ENCODE data around the gene TBC1D23. TPM values are rescaled to one million over a fixed set of nuclear protein-coding genes. Genes with fewer than 3 reads are reported as not detected.
A peak's percentile ranks its signal among the peaks of the same experiment; 100 is the strongest.
"Not testable (repeated sequence)": the region's sequence is repeated elsewhere in the genome, so short reads cannot be mapped to it uniquely, and the experiment has no call there.

The TBC1D23 gene
- total RNA-seq (2014; rRNA removed; shearing (Covaris generic)), result 33.0 and 33.1 TPM in 2 replicates
- 13.1 and 20.3 TPM in 2 replicates for polyA plus RNA-seq (2015; cell fraction: cytosol; rRNA removed)
- 26.0 and 28.1 TPM in 2 replicates for polyA plus RNA-seq (2015; cell fraction: nucleus; rRNA removed)

GRCh38 chr3:100260685-100261484, at the start of gene TBC1D23:
TSS of gene TBC1D23 (plus strand) at chr3:100260992. CDS start at chr3:100261019, 27 bp downstream.
- DNase-seq (ENCODE audit: low read depth, low spot score), result peak; percentile 100
- in situ Hi-C loops (cut with HindIII; ENCODE audit: low pct_unique_long_range_greater_than_20kb, low sequenced_read_pairs), result no loop called here

- in situ Hi-C loops (cut with HindIII; ENCODE audit: low pct_unique_long_range_greater_than_20kb, low sequenced_read_pairs), result no loop called here
- DNase-seq (ENCODE audit: low read depth, low spot score), result no peak
Observed at GRCh38 chr3:100213891-100214573, 46.8 kb upstream of the TBC1D23 start.

- no peak for DNase-seq (ENCODE audit: low read depth, low spot score)
- in situ Hi-C loops (cut with HindIII; ENCODE audit: low pct_unique_long_range_greater_than_20kb, low sequenced_read_pairs), result no loop called here
Observed at GRCh38 chr3:100214574-100214964, 46.2 kb upstream of the TBC1D23 start.

- in situ Hi-C loops (cut with HindIII; ENCODE audit: low pct_unique_long_range_greater_than_20kb, low sequenced_read_pairs), result no loop called here
- peak; percentile 23 for DNase-seq (ENCODE audit: low read depth, low spot score)
Observed at GRCh38 chr3:100216713-100217112, 44.1 kb upstream of the TBC1D23 start.

- DNase-seq (ENCODE audit: low read depth, low spot score), result no peak
- in situ Hi-C loops (cut with HindIII; ENCODE audit: low pct_unique_long_range_greater_than_20kb, low sequenced_read_pairs), result no loop called here
Observed at GRCh38 chr3:100221159-100221558, 39.6 kb upstream of the TBC1D23 start.

- in situ Hi-C loops (cut with HindIII; ENCODE audit: low pct_unique_long_range_greater_than_20kb, low sequenced_read_pairs), result no loop called here
- no peak for DNase-seq (ENCODE audit: low read depth, low spot score)
Observed at GRCh38 chr3:100225193-100225592, 35.6 kb upstream of the TBC1D23 start.

- in situ Hi-C loops (cut with HindIII; ENCODE audit: low pct_unique_long_range_greater_than_20kb, low sequenced_read_pairs), result no loop called here
- no peak for DNase-seq (ENCODE audit: low read depth, low spot score)
Observed at GRCh38 chr3:100225883-100226282, 34.9 kb upstream of the TBC1D23 start.

- in situ Hi-C loops (cut with HindIII; ENCODE audit: low pct_unique_long_range_greater_than_20kb, low sequenced_read_pairs), result no loop called here
- DNase-seq (ENCODE audit: low read depth, low spot score), result peak; percentile 39
Observed at GRCh38 chr3:100226712-100227429, 33.9 kb upstream of the TBC1D23 start.

- DNase-seq (ENCODE audit: low read depth, low spot score), result no peak
- in situ Hi-C loops (cut with HindIII; ENCODE audit: low pct_unique_long_range_greater_than_20kb, low sequenced_read_pairs), result no loop called here
Observed at GRCh38 chr3:100227511-100227921, 33.3 kb upstream of the TBC1D23 start.

GRCh38 chr3:100228247-100228646, 32.5 kb upstream of the TBC1D23 start:
- in situ Hi-C loops (cut with HindIII; ENCODE audit: low pct_unique_long_range_greater_than_20kb, low sequenced_read_pairs), result no loop called here

GRCh38 chr3:100229188-100229587, 31.6 kb upstream of the TBC1D23 start:
- DNase-seq (ENCODE audit: low read depth, low spot score); in situ Hi-C loops (cut with HindIII; ENCODE audit: low pct_unique_long_range_greater_than_20kb, low sequenced_read_pairs): not testable (repeated sequence)

More at GRCh38 chr3:100228247-100228646, 32.5 kb upstream of the TBC1D23 start:
- DNase-seq (ENCODE audit: low read depth, low spot score), result no peak

- in situ Hi-C loops (cut with HindIII; ENCODE audit: low pct_unique_long_range_greater_than_20kb, low sequenced_read_pairs), result no loop called here
- DNase-seq (ENCODE audit: low read depth, low spot score), result no peak
Observed at GRCh38 chr3:100230710-100231109, 30.1 kb upstream of the TBC1D23 start.

GRCh38 chr3:100231668-100232067, 29.1 kb upstream of the TBC1D23 start:
- no peak for DNase-seq (ENCODE audit: low read depth, low spot score)
- in situ Hi-C loops (cut with HindIII; ENCODE audit: low pct_unique_long_range_greater_than_20kb, low sequenced_read_pairs), result no loop called here

GRCh38 chr3:100234364-100234763, 26.4 kb upstream of the TBC1D23 start:
- in situ Hi-C loops (cut with HindIII; ENCODE audit: low pct_unique_long_range_greater_than_20kb, low sequenced_read_pairs), result no loop called here
- no peak for DNase-seq (ENCODE audit: low read depth, low spot score)

GRCh38 chr3:100238599-100238998, 22.2 kb upstream of the TBC1D23 start:
- in situ Hi-C loops (cut with HindIII; ENCODE audit: low pct_unique_long_range_greater_than_20kb, low sequenced_read_pairs), result no loop called here
- DNase-seq (ENCODE audit: low read depth, low spot score), result no peak

- in situ Hi-C loops (cut with HindIII; ENCODE audit: low pct_unique_long_range_greater_than_20kb, low sequenced_read_pairs); DNase-seq (ENCODE audit: low read depth, low spot score): not testable (repeated sequence)
Observed at GRCh38 chr3:100242471-100242870, 18.3 kb upstream of the TBC1D23 start.

- DNase-seq (ENCODE audit: low read depth, low spot score), result no peak
- in situ Hi-C loops (cut with HindIII; ENCODE audit: low pct_unique_long_range_greater_than_20kb, low sequenced_read_pairs), result no loop called here
Observed at GRCh38 chr3:100244264-100244663, 16.5 kb upstream of the TBC1D23 start.

- DNase-seq (ENCODE audit: low read depth, low spot score), result no peak
- in situ Hi-C loops (cut with HindIII; ENCODE audit: low pct_unique_long_range_greater_than_20kb, low sequenced_read_pairs), result no loop called here
Observed at GRCh38 chr3:100245136-100245535, 15.7 kb upstream of the TBC1D23 start.
